GM19438 (cell line): ENCODE results near the gene UBXN7.
"Not testable (repeated sequence)": the region's sequence is repeated elsewhere in the genome, so short reads cannot be mapped to it uniquely, and the experiment has no call there.

ENCODE experiments used
- ATAC-seq: cut with Tn5 transposase; IDR thresholded peaks from one replicate; pipeline ENCODE4 v1.9.1; 2021; ENCODE audit warnings: low read depth; ENCODE audit not compliant: unreplicated experiment

UBXN7 gene

DNA sequence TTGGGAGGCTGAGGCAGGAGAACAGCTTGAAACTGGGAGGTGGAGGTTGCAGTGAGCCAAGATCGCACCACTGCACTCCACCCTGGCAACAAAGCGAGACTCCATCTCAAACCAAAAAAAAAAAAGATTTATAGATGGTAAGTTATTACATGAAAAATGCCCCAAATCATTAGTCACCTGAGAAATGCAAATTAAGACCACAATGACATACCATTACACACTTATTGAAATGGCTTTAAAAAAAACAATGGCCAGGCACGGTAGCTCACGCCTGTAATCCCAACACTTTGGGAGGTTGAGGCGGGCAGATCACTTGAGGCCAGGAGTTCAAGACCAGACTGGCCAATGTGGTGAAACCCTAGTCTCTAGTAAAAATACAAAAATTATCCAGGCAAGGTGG lies 10.6 kb downstream of the UBXN7 start:
- ATAC-seq, result not testable (repeated sequence)

DNA sequence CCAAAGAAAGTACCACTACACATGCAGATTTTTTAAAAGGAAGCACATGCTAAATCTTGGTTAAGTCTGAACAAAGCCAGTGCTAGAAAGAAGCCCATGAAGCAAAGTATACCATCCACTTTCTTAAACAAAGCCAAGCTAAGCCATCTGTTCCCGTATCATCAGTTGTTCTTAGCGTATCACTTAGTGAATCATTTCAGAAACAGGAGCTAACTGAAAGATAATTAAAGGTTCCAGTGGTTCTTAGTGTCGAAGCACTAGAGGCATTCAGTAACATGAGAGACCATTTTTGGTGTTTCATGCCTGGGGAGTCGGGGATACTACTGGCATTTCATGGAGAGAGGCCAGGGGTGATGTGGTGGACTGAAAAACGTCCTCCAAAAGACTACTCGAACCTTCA lies 12.8 kb downstream of the UBXN7 start:
- ATAC-seq, result no peak

DNA sequence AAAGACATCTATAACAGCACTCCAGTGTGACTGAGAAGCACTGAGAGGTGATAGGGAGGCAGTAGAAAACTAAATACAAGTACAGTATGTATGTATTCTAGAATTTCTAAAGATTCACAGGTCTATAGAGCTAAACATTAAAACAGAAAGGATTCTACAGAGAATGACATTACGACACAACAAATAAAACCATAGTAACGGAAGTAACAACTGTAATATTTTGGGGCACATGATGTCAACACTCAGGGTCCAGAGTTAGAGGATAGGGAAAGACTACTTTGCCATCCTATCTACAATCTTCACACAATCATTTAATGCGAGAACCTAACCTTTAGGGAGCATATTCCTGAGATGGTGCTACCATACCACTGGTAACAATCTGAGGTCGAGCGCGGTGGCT lies 13.6 kb downstream of the UBXN7 start:
- ATAC-seq, result no peak

DNA sequence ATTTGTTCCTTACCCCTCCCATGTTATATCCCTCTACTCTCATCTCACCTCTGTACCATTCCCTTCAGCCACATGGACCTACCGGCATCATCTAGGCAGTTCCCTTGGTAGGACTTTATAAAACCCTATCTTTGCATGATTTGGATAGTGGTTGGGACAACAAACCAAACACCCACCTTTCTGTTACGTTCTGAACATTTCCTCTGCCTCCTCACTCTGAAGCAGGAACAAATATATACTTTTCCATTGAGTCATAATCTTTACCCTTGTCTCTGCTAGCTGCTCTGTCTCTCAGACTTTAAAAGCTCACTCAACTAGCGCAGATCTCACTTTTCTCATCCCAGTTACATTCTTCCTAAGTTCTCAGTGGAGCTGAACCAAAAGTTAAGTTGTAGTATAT lies 17.8 kb downstream of the UBXN7 start:
- ATAC-seq, result no peak

DNA sequence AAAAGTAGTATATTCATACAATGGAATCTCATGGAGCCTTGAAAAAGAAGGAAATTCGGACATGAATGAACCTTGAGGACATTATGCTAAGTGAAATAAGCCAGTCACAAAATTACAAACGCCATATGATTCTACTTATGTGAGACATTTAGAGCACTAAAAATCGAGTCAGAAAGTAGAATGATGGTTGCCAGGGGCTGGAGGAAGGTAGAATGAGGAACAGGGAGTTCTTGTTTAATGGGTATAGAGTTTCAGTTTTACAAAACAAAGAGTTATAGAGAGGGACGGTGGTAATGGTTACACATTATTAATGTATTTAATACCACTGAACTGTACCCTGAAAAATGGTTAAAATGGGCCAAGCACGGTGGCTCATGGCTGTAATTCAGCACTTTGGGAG lies 19.5 kb downstream of the UBXN7 start:
- no peak for ATAC-seq

DNA sequence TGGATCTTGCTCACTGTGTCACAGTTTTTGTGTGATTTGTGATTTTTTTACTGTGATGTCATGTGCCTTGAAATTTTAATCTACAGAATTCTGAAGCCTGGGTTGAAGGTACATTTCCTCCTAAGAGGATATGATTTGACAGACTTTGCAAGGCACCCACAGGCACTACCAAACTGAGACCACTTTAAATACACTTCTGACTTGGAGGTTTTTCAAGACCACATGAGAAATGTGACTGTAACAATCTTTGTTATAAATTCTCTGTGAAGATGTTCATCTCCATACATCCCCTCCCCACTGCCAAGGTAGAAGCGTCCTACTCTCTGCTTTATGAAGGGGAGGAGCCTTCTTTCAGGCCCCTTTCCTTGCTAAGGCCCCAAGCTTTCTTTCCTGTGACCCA lies 22.8 kb downstream of the UBXN7 start:
- no peak for ATAC-seq

DNA sequence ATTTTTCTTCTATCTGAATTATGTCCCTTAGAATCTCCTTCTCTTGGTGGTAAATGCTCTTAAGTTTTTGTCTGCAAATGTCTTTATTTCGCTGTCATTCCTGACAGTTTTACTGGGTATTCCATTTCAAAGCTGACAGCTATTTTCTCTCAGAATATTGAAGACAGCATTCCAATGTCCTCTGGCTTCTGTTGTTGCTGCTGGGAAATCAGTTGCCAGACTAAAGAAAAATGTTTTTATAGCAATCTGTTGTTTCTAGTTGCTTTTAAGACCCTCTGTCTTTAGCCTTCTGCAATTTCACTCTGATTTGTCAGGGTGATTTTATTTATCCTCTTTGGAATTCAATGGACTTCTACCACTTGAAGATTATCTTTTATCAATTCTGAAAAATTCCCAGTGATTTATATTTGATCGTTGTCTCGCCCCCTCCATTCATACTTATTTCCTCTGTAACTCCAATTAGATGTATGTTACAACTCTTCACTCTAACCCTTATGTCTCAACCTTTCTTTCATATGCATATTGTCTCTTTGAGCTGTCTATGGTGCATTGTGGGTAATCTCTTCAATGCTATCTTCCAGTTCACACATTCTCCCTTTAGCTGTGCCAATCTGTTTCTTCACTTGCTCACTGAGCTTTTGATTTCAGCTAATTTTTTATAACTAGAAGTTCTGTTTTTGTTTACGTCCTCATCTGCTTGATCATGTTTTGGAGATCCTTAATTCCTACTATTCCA lies 23.5 kb downstream of the UBXN7 start:
- ATAC-seq, result no peak

DNA sequence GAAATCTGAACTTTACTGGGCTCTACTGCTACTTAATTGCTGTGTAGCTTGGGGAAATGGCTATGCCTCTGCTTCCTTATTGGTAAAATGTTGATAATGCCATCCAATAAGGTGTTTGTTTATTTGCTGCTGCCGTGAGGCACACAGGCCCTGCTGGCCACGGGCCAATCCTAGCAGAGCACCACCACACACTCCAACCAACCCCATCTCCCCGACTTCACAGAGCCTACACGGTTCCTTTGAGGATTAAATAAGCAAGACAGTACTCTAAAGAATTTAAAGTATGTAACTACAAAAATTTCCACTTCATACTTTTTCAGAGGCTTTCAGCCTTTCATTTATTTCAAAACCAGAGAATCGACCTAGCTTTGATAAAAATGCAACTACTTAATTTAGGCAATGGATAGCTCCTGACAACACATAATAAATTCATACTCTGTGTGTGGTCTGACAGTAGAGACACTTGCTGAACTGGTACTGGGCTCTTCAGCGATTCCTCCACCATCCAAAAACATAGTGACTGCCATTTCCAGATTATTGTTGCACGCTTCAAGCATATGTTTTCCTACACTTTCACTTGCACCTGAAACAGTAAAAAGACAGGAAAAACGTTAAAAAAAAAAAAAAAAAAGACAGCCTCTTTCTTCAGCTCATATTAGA lies 25.3 kb downstream of the UBXN7 start:
- no peak for ATAC-seq

DNA sequence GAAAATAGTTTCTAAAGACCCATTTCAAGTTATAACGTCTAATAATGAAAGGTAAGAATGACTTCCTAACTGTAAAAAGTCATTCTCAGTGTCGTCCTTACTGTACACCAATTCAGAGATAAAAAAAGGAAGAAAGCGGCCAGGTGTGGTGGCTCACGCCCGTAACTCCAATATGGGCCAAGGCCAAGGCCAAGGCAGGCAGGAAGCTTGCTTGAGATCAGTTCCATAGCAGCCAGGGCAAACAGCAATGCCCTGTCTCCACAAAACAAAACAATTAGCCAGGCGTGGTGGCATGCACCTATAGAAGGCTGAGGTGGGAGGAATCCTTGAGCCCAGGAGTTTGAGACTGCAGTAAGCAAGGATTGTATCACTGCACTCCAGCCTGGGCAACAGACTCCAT lies 31.9 kb downstream of the UBXN7 start:
- ATAC-seq, result no peak

DNA sequence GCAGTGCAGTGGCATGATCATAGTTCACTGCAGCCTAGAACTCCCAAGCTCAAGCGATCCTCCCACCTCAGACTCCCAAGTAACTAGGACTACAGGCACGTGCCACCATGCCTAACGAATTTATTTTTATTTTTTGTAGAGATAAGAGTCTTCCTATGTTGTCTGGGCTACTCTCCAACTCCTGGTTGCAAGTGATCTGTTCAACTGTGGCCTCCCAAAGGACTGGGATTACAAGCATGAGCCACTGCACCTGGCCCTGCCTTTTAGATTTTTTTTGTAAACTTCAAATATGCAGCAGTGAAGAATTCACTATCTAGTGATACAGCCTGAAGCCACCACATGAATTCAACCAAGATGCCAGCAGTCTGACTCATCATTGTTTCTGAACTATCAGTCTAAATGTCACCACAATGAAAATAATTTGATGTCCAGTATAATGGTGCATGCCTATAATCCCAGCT lies 32.7 kb downstream of the UBXN7 start:
- ATAC-seq, result no peak

DNA sequence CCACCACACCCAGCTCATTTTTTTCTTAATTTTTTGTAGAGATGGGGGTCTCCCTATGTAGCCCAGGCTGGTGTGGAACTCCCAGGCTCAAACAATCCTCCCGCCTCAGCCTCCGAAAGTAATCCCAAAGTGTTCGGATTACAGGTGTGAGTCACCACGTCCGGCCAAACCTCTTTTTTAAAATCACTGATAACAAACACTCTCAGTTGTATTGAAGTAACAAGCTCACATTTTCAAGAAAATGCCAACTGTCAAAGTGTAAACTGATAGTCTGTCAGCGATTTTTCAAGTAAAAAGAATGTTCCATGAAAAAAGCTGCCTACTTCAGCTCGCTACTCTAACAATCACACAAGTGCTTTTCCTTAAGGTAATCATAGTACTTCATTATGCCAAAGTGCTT lies 33.4 kb downstream of the UBXN7 start:
- ATAC-seq, result no peak

DNA sequence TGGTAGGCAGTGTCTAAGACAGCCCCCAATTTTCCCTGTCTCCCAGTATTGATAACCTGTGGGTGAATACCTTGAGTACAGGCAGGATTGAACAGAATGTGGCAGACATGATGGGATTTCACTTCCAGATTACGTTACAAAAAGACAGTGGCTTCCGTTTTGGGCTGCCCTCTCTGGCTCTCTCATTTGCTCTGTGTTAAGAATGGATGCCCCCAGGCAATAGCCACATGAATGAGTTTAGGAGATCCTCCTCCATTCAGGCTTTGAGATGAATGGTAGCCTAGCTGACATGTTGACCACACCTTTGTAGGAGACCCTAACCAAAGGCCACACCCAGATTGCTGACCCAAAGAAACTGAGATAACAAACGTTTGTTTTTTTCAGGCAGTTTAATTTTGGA lies 34.3 kb downstream of the UBXN7 start:
- no peak for ATAC-seq

DNA sequence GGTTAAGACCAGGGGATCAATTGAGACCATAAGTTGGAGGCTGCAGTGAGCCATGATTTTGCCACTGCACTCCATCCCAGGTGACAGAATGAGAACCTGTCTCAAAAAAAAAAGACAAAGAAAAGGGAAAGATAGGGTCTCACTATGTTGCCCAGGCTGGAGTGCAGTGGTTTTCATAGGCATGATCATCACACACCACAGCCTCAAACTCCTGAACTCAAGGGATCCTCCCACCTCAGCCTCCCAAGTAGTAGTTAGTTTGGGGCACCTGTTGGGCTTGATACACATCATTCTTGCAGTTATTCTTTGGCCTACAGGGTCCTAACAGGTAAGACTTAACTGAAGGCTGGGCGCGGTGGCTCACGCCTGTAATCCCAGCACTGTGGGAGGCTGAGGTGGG lies 42.1 kb downstream of the UBXN7 start:
- no peak for ATAC-seq

DNA sequence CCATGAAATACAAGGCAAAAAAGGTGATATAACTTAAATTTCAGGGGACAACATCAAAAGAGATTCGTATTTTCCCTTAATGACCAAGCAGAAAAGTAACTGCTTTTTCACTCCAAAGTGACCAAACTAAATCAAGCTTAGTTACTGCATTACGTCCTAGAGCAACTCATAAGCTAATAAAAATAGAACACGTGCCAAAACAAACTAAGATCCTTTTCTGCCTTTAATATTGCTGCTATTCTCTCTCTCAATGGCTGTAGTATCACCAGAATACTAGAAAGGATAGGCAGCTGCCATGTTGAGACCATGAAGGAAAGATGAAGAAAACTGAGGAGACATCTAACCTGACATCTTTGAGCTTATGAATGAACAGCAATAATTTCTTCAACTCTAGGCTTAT lies 43.3 kb downstream of the UBXN7 start:
- no peak for ATAC-seq

DNA sequence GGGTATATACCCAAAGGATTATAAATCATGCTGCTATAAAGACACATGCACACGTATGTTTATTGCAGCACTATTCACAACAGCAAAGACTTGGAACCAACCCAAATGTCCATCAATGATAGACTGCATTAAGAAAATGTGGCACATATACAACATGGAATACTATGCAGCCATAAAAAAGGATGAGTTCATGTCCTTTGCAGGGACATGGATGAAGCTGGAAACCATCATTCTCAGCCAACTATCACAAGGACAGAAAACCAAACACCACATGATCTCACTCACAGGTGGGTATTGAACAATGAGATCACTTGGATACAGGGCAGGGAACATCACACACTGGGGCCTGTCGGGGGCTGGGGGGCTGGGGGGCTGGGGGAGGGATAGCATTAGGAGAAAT lies 44.3 kb downstream of the UBXN7 start:
- not testable (repeated sequence) for ATAC-seq

DNA sequence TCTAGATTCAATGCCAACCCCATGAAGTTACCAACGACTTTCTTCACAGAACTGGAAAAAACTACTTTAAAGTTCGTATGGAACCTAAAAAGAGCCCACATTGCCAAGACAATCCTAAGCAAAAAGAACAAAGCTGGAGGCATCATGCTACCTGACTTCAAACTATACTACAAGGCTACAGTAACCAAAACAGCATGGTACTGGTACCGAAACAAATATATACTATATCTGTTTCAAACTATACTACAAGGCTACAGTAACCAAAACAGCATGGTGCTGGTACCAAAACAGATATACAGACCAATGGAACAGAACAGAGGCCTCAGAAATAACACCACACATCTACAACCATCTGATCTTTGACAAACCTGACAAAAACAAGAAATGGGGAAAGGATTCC lies 45.4 kb downstream of the UBXN7 start:
- not testable (repeated sequence) for ATAC-seq

DNA sequence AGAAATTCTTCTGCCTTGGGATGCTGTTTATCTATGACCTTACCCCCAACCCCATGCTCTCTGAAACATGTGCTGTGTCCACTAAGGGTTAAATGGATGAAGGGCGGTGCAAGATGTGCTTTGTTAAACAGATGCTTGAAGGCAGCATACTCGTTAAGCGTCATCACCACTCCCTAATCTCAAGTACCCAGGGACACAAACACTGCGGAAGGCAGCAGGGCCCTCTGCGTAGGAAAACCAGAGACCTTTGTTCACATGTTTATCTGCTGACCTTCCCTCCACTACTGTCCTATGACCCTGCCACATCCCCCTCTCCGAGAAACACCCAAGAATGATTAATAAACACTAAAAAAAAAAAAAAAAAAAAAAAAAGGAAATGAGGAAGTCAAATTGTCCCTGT lies 46.2 kb downstream of the UBXN7 start:
- ATAC-seq, result not testable (repeated sequence)

DNA sequence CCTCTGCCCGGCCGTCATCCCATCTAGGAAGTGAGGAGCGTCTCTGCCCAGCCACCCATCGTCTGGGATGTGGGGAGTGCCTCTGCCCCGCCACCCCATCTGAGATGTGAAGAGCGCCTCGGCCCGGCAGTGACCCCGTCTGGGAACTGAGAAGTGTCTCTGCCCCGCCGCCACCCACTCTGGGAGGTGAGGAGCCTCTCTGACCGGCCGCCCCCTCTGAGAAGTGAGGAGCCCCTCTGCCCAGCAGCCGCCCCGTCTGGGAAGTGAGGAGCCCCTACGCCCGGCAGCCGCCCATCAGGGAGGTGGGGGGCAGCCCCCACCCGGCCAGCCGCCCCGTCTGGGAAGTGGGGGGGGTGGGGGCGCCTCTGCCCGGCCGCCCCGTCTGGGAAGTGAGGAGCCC lies 46.8 kb downstream of the UBXN7 start:
- not testable (repeated sequence) for ATAC-seq

DNA sequence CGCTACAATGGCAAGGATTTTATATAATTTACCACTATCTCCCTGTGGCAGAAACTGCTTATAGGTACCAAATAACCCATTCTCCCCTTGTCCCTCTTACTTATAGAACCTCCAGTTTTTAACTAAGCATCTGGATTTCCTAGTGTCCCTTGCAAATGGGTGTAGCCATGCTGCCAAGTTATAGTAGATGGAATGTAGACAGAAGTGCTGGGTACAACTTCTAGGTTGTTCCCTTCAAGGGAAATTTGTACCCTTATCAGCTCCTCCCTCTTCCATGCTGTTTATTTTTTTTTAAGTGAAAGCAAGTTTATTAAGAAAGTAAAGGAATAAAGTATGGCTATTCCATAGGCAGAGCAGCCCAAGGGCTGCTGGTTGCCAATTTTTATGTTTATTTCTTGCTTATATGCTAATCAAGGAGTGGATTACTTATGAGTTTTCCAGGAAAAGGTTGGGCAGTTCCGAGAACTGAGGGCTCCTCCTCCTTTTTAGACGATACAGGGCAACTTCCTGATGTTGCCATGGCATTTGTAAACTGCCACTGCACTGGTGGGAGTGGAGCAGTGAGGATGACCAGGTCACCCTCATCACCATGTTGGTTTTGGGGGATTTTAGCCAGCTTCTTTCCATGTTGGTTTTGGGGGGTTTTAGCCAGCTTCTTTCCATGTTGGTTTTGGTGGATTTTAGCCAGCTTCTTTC lies 53.9 kb downstream of the UBXN7 start:
- ATAC-seq, result no peak

DNA sequence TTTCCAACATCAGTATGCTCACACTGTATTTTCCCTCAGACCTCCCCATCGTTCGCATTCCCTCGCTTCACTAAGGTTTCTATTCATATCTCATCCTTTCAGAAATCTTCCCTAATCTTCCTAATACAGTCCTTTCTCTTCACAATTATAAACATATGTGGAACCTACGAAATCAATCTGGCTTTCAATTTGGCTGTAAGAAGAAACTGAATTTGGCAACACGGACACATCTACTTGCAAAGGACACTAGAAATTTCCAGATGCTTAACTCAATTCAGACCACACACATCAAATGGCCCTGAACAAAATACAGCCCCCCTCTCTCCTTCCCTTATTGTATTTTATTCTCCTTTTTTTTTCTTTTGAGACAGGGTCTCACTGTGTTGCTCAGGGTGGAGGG lies 54.9 kb downstream of the UBXN7 start:
- no peak for ATAC-seq

DNA sequence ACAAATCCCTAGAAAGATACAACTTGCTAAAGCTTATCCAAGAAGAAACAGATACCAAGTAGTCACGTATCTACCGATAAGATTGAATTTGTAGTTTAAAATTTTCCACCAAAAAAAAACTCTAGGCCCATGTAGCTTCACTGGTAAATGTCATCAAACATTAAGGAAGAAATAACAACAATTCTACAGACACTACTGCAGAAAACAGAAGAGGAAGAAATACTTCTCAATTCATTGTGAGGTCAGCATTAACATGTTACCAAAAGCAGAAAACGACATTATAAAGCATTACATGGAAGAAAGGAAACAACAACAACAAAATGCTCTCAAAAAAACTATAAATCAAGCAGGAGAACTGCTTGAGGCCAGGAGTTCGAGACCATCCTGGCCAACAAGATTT lies 66.5 kb downstream of the UBXN7 start:
- ATAC-seq, result no peak

DNA sequence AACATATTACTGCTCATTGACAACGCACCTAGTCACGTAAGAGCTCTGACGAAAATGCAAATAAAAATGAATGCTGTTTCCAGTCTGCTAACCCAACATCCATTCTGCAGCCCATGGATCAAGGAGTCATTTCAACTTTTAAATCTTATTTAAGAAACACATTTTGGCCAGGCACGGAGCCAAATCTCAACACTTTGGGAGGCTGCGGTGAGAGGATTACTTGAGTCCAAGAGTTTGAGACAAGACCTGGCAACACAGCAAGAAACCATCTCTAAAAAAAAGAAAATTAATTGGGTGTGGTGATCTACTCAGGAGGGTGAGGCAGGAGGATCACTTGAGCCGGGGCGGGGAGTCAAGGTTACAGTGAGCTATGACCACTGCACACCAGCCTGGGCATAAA lies 71.6 kb downstream of the UBXN7 start:
- no peak for ATAC-seq
